Measurements from ENCODE around the gene DNM3.
"Not testable (repeated sequence)": the region's sequence is repeated elsewhere in the genome, so short reads cannot be mapped to it uniquely, and the experiment has no call there.

The DNM3 gene

GRCh38 chr1:172427191-172427590 lies 585.9 kb downstream of the DNM3 start:
- in situ Hi-C loops (cut with MboI; ENCODE audit: low pct_unique_long_range_greater_than_20kb, low sequenced_read_pairs, unreplicated experiment), result no loop called here
- TF ChIP-seq, protein P1, sequence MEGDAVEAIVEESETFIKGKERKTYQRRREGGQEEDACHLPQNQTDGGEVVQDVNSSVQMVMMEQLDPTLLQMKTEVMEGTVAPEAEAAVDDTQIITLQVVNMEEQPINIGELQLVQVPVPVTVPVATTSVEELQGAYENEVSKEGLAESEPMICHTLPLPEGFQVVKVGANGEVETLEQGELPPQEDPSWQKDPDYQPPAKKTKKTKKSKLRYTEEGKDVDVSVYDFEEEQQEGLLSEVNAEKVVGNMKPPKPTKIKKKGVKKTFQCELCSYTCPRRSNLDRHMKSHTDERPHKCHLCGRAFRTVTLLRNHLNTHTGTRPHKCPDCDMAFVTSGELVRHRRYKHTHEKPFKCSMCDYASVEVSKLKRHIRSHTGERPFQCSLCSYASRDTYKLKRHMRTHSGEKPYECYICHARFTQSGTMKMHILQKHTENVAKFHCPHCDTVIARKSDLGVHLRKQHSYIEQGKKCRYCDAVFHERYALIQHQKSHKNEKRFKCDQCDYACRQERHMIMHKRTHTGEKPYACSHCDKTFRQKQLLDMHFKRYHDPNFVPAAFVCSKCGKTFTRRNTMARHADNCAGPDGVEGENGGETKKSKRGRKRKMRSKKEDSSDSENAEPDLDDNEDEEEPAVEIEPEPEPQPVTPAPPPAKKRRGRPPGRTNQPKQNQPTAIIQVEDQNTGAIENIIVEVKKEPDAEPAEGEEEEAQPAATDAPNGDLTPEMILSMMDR (IDR thresholded peaks at IDR 0.05; ENCODE audit: extremely low read depth, insufficient read depth, missing control alignments), result no peak

GRCh38 chr1:172429331-172430127 lies 588.2 kb downstream of the DNM3 start:
- TF ChIP-seq, protein P1 (IDR thresholded peaks at IDR 0.05; ENCODE audit: extremely low read depth, insufficient read depth, missing control alignments), result peak; percentile 55
- in situ Hi-C loops (cut with MboI; ENCODE audit: low pct_unique_long_range_greater_than_20kb, low sequenced_read_pairs, unreplicated experiment), result no loop called here
- DNase-seq (ENCODE audit: low spot score), result peak; percentile 44

More at GRCh38 chr1:172427191-172427590, 585.9 kb downstream of the DNM3 start:
- DNase-seq (ENCODE audit: low spot score), result no peak

- DNase-seq (ENCODE audit: low spot score), result no peak
- TF ChIP-seq, protein P1 (IDR thresholded peaks at IDR 0.05; ENCODE audit: extremely low read depth, insufficient read depth, missing control alignments), result no peak
- in situ Hi-C loops (cut with MboI; ENCODE audit: low pct_unique_long_range_greater_than_20kb, low sequenced_read_pairs, unreplicated experiment), result no loop called here
Measured at GRCh38 chr1:172430128-172430454, 588.8 kb downstream of the DNM3 start.

DNA sequence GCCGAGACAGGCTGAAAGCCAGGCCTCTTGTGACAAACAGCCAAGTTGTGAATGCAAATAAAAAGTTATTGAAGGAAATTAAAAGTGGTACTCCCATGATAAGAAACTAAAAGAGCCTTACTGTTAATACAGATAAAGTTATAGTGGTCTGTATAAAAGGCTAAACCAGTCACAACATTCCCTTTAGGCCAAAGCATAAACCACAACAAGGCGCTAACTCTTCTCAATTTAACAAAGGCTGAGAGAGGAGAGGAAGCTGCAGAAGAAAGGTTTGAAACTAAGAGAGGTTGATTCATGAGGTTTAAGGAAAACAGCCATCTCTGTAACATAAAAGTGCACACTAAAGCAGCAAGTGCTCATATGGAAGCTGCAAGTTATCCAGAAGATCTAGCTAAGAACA lies 589.9 kb downstream of the DNM3 start:
- in situ Hi-C loops (cut with MboI; ENCODE audit: low pct_unique_long_range_greater_than_20kb, low sequenced_read_pairs, unreplicated experiment), result no loop called here
- no peak for DNase-seq (ENCODE audit: low spot score)
- TF ChIP-seq, protein P1 (IDR thresholded peaks at IDR 0.05; ENCODE audit: extremely low read depth, insufficient read depth, missing control alignments), result no peak

DNA sequence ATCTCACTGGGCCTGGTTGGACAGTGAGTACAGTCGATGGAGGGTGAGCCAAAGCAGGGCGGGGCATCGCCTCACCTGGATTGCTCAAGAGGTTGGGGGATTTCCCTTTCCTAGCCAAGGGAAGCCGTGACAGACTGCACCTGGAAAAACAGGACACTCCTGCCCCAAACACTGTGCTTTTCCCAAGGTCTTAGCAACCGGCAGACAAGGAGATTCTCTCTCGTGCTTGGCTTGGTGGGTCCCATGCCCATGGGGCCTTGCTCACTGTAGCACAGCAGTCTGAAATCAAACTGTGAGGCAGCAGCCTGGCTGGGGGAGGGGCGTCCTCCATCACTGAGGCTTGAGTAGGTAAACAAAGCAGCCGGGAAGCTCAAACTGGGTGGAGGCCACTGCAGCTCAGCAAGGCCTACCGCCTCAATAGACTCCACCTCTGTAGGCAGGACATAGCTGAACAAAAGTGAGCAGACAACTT lies 590.5 kb downstream of the DNM3 start:
- in situ Hi-C loops (cut with MboI; ENCODE audit: low pct_unique_long_range_greater_than_20kb, low sequenced_read_pairs, unreplicated experiment), result no loop called here
- no peak for DNase-seq (ENCODE audit: low spot score)
- TF ChIP-seq, protein P1 (IDR thresholded peaks at IDR 0.05; ENCODE audit: extremely low read depth, insufficient read depth, missing control alignments), result no peak

DNA sequence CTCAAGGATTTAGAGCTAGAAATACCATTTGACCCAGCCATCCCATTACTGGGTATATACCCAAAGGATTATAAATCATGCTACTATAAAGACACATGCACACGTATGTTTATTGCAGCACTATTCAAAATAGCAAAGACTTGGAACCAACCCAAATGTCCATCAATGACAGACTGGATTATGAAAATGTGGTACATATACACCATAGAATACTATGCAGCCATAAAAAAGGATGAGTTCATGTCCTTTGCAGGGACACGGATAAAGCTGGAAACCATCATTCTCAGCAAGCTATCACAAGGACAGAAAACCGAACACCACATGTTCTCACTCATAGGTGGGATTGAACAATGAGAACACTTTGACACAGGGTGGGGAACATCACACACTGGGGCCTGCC lies 595.9 kb downstream of the DNM3 start:
- in situ Hi-C loops (cut with MboI; ENCODE audit: low pct_unique_long_range_greater_than_20kb, low sequenced_read_pairs, unreplicated experiment); DNase-seq (ENCODE audit: low spot score): not testable (repeated sequence)

DNA sequence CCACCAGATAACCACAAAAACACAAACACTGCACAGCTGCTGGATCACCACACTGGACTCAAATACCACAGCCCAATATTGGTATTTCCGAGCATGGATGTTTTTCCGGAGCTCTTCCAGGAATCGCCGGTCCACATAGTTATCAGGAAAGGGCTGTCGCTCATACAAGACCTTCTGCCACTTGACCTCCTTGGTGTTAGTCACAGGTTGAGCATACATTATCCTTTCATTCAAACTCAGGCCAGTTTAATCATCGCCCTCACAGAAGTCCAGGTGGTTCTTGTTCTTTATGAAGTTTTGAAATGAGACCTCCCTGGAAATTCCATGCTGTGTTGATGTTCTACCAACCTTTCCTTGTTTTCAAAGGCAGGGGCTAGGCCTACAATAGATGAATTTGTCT lies 601.1 kb downstream of the DNM3 start:
- no peak for DNase-seq (ENCODE audit: low spot score)
- TF ChIP-seq, protein P1 (IDR thresholded peaks at IDR 0.05; ENCODE audit: extremely low read depth, insufficient read depth, missing control alignments), result no peak
- in situ Hi-C loops (cut with MboI; ENCODE audit: low pct_unique_long_range_greater_than_20kb, low sequenced_read_pairs, unreplicated experiment), result no loop called here

All from GM13977 (cell line).